Measurements from ENCODE around the gene ADCY3.
"Not testable (repeated sequence)": the region's sequence is repeated elsewhere in the genome, so short reads cannot be mapped to it uniquely, and the experiment has no call there.

ADCY3 gene

DNA sequence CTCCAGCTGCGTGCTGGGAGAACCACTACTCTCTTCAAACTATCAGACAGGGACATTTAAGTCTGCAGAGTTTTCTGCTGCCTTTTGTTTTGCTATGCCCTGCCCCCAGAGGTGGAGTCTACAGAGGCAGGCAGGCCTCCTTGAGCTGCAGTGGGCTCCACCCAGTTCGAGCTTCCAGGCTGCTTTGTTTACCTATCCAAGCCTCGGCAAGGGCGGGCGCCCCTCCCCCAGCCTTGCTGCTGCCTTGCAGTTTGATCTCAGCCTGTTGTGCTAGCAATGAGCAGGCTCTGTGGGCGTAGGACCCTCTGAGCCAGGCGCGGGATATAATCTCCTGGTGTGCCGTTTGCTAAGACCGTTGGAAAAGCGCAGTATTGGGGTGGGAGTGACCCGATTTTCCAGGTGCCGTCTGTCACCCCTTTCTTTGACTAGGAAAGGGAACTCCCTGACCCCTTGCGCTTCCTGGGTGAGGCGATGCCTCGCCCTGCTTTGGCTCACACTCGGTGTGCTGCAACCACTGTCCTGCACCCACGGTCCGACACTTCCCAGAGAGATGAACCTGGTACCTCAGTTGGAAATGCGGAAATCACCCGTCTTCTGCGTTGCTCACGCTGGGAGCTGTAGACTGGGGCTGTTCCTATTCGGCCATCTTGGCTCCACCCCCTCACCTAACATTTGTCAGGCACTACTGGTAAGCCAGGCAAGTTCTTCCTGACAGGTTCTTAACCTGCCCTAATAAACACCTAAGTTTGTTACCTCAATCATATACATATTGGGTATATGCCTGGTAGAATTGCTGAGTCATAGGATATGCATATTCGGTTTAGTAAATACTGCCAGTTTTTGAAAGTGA, 114.0 kb downstream of the ADCY3 start:
- DNase-seq, result not testable (repeated sequence)

DNA sequence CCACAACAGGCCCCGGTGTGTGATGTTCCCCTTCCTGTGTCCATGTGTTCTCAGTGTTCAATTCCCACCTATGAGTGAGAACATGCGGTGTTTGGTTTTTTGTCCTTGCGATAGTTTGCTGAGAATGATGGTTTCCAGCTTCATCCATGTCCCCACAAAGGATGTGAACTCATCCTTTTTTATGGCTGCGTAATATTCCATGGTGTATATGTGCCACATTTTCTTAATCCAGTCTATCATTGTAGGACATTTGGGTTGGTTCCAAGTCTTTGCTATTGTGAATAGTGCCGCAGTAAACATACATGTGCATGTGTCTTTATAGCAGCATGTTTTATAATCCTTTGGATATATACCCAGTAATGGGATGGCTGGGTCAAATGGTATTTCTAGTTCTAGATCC, 119.5 kb downstream of the ADCY3 start:
- DNase-seq, result not testable (repeated sequence)

DNA sequence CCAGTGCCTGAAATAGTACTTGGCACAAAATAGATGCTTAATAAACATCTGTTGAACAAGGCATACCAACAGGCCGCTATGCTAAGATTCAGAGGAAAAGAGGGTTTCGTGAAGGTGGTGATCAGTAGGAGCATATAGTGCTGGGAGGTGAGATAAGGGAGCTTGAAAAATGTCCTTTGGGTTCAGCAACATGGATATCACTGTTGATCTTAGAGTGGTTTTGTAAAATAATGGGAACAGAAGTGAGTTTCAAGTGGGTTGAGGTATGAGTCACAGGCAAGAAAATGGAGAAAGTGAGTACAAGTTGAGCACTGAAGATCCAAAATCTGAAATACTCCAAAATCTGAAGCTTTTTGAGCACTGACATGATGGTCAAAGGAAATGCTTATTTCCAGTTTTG, 122.4 kb downstream of the ADCY3 start:
- DNase-seq, result no peak

DNA sequence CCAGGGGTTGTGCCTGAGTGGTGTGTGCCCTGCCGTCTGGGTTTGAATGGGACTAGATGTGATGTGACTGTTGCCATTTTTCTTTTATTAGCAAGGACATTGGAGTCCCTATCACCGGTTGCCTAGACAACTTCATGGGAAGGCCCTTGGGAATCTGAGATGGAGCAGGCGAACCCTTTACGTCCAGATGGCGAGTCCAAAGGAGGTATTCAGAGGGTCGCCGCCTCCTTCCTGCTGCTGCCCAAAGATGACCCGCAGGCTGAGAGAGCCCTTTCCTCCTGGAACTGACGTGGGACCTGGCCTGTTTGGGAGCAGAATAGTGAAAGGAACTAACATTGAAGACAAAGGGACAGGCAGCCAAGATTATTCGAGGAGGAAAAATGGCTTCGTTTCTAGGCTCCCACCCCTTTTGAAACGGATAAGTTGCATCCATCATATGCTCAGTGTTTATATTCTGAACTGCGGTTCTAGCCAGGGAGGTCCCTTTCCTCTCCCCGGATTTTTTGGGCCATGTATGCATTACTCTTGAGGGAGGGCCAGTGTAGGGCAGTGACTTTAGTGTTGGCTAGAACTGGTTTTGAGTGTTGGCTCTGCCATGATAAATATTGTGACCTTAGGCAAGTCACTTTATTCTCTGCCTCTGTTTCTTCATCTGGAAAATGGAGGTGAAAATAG, 126.1 kb downstream of the ADCY3 start:
- peak; percentile 81 to 84 for DNase-seq

DNA sequence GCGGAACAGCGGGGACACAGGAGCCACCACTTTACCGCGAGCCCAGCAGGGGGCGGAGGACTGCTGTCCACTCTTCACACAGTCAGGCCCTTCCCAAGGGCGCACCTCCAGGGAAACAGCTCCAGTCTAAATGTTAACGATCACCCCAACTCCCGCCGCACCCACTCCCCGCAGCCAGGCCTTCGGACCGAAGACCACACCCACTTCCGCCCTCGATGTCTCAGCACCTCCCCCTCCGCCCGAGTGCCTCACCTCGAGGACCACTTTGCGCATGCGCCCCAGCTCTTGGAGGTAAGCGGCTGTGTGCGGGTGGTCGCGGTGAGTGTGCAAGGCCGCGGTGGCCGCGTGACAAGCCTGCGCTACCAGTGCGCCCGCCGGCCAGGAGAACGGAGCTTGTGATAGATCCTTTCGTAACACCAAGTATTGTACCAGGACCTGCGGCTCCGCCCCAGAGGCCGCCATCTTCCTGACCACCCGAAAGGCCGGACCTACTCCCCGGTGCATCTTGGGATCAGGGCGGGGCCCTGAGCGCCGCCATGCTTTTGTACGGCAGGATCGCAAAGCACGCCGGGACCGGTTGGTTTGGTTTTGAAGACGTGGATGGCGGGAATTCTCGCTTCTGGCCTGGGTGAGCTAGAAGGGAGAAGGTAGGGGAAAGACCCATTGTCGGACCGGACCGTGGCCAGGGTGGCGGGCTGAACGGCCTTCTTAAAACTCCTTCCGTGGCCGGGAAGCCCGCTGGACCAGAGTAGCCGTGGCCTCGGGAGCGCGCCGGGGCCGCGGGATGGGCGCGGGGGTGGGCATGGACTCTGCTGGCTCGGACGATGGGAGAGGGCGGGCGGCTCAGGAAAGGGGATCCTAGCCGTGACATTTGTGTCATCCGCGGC, 126.9 kb downstream of the ADCY3 start, which contains the start of the genes CENPO and PTRHD1:
CENPO (plus strand) TSS at position 552 of the 887 bp plus-strand sequence. CDS start 495 bp downstream, outside the sequence.
PTRHD1 (minus strand) TSS at position 518 of the 887 bp plus-strand sequence; CDS start at position 504, 14 bp downstream.
- peak; percentile 95 to 98 for DNase-seq

DNA sequence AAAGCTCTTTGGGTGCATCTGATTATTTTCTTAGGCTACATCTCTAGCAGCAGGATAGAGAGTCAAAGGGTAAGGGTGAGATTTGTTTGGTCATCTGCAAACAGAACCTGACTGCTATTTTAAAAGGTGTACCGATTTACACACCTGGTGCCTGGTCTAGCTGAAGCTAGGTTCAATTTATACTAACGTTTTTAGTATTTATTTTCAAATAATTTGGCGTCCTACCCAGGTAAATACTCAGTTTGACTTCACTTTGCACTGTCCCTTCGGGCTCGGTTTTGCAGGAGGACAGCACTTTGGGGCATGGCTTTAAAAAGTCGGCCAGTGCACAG, 127.5 kb downstream of the ADCY3 start:
- DNase-seq, result no peak

DNA sequence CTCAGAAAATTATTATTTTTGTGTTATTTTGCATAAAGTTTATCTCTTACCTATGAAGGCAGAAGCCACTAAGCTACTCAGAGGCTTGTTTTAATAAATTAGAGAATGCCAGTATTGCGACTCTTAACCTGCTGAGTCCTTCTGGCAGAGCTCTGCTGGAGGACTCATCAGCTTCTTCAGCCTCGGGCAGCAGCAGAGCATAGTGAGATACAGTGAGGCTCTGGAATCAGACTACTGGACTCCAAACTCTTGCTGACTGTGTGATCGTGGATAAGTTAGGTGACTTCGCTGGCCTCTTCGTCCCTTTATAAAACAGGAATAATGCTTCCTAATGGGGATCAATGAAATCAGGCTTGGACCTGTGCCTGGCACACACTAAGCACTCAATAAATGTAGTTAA, 128.6 kb downstream of the ADCY3 start:
- no peak for DNase-seq

DNA sequence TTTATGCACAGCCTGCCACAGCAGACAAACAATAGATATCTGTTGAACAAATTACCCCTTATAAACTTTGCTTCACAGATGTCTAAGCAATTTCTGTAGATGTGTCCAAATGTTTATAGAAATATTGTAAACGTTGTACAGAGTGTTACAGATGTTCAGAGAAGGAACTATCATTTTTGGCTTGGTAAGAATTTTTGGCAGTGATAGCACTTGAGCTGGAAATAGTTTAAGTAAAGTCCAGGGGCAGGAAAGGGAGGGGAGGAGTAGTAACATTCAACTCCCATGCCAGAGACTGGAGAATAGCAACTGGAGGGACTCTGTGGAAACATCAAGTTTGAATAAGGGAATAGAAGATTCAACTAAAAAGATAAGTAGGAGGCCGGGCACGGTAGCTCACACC, 131.2 kb downstream of the ADCY3 start:
- DNase-seq, result no peak

DNA sequence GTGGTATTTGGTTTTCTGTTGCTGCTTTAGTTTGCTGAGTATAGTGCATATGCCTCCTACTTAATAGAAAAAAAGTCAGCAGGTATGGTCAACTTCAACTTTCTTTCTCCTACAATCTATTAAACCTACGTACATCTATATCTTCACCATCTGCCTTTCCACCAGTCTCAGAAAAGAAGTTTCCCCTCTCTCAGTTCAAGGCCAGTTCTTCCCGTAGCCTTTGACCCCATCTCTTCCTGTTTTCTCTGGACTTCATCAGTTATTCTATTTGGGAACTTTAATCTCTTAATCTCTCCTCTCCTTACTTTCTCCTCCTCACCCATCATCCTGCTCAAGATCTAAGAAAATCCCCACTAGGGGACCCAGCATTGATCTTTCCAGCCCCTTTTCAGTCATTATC, 132.5 kb downstream of the ADCY3 start:
- no peak for DNase-seq

DNA sequence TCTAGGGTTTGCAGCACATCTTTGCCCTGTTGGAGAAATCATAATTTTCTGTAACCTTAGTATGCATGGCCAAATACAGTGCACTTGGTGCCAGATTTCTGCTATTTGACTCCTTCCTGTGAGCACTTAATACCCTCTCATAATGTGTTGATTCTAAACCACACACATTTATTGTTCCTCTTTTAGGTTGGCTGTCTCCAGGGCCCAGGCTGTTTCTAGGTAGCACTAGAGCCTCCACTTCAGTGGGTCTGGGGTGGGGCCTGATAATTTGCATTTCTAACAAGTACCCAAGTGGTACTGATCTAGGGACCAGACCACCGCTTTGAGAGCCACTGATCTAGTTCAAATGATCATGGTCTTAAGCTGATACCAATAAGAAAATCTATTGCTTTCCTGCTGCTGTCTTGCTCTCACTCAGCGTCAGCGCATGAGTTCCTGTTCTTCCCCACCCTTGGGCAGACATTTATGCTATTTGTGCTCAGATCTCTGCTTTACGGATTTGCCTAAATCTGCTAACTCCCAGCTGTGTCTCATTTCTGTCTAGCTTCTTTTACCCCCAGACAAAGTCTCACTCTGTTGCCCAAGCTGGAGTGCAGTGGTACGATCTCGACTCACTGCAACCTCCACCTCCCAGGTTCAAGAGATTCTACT, 134.2 kb downstream of the ADCY3 start:
- no peak for DNase-seq

DNA sequence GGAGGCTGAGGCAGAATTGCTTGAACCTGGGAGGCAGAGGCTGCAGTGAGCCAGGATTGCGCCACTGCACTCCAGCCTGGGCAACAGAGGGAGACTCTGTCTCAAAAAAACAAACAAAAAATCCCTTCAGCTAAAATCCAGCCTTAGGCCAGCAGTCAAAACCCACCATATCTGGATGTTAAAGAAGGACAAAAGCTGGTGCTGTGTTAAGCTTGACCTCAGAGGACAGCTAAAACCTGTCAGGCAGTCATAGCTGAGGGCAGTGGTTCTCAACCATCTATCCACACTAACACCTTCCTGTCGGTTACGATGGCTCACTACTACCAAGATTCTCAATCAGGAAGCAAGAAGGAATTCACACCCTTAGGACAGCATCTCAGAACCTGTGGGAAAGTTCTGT, 136.4 kb downstream of the ADCY3 start:
- DNase-seq, result no peak

DNA sequence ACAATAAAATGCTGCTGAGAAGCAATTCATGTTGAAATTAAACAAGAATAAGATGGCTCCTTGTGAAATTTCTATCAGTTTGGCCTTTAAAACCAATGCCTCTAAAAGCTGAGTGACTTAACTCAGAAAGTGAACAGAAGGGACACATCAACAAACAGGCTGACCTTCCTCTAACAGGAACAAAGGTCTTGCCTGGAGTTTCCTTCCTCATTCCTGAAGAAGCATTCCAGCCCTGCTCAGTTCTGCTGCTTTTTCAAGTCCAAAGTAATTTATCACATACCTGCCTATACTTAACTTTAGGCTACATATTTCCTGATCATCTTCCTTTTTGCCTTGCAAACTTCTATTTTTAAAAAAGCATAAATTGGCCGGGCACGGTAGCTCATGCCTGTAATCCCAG, 140.9 kb downstream of the ADCY3 start:
- DNase-seq, result no peak

DNA sequence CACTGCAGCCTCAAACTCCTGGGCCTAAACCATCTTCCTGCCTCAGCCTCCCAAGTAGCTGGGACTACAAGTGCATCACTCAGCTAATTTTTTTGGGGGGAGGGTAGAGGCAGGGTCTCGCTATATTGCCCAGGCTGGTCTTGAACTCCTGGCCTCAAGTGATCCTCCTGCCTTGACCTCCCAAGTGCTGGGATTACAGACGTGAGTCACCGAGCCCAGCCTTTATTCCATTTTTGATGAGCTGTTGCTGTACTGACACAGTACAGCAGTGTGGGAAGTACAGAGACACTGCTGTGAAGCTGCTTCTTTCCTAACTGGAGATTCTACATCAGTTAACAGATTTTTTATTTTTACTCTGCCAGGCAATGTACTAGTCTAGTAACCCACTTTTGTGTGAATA, 145.7 kb downstream of the ADCY3 start:
- no peak for DNase-seq

DNA sequence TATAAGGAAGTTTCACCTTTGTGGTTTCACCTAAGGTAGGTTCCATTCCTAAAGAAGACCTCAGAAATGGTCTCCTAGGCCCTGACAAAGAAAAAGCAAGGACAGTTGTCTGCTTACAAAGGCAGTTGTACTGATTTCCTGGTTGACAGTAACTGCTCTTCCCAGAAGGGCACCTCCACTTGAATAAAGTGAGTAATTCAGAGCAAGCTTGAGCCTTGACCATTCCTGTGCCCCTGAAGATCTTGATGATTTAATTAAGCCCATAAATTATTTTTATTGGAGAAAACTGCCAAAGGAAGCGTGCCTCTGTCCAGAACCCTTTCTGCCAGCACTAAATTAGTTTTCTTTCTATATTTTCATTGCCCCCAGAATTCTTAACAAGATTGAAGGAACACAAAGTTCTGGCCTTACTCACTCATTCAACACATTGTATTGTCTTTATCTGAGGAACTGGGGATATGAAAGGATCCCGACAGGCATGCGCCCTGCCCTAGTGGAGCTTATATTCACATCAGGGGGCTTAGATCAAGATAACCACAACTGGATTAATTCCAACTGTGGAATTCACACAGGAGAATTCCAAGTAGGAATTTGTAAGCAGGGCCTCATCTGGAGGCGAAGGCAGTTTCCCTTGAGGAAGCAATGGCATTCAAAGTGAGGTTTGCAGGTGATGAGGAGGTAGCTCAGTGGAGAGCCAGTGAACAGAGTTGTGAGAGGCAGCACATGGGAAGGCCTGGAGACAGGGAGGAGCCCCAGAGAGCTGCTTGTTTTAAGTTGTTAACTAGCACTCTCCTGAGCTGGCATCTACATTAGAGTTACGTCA, 148.1 kb downstream of the ADCY3 start:
- no peak for DNase-seq

DNA sequence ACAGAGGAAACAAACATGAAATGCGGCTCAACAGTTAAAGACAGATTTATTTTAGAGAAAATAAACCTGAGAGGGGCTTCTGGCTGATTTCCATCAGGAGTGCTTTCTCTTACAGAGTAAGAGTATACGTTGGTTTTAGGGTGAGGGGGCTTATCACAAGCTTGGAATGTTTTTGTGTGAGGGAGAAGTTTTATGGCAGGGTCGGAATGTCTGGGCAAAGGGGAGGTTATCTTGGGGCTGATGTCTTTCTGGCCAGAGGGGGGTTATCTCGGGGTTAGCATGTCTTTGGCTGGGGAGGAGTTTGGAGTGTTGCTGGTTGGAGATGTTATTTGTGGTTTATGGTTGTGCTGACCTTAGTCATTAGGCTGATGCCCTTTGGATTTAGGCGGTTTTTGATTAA, 149.0 kb downstream of the ADCY3 start:
- no peak for DNase-seq

All from NCI-H524 (cell line).